ENCODE results near the gene RNASE12. TPM values are rescaled to one million over a fixed set of nuclear protein-coding genes. Genes with fewer than 3 reads are reported as not detected.
"Not testable (repeated sequence)": the region's sequence is repeated elsewhere in the genome, so short reads cannot be mapped to it uniquely, and the experiment has no call there.

Gene RNASE12
- total and polyA plus RNA-seq, 2 experiments from 2014 or later = not detected

DNA sequence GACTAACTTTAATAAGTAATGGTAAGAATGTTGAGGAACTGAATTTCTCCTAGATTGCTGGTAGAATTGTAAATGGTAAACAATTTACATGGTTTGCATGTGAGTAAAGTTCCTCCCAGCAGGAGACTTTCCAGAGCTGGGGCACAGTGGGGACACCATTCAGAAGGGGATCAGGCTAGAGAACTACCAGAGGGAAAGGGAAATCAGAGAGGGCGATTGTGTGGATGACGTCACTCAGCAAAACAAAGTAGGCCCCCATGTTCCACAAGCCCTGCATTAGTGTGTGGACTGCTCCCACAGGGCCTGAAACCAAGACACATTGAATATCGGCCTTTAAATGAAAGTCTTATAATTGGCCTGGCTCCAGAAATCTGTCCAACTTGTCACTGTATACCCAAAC, 12.9 kb downstream of the RNASE12 start (continued):
- TF ChIP-seq, protein P1, sequence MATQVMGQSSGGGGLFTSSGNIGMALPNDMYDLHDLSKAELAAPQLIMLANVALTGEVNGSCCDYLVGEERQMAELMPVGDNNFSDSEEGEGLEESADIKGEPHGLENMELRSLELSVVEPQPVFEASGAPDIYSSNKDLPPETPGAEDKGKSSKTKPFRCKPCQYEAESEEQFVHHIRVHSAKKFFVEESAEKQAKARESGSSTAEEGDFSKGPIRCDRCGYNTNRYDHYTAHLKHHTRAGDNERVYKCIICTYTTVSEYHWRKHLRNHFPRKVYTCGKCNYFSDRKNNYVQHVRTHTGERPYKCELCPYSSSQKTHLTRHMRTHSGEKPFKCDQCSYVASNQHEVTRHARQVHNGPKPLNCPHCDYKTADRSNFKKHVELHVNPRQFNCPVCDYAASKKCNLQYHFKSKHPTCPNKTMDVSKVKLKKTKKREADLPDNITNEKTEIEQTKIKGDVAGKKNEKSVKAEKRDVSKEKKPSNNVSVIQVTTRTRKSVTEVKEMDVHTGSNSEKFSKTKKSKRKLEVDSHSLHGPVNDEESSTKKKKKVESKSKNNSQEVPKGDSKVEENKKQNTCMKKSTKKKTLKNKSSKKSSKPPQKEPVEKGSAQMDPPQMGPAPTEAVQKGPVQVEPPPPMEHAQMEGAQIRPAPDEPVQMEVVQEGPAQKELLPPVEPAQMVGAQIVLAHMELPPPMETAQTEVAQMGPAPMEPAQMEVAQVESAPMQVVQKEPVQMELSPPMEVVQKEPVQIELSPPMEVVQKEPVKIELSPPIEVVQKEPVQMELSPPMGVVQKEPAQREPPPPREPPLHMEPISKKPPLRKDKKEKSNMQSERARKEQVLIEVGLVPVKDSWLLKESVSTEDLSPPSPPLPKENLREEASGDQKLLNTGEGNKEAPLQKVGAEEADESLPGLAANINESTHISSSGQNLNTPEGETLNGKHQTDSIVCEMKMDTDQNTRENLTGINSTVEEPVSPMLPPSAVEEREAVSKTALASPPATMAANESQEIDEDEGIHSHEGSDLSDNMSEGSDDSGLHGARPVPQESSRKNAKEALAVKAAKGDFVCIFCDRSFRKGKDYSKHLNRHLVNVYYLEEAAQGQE (IDR thresholded peaks at IDR 0.05; ENCODE audit: unreplicated experiment) = no peak
- TF ChIP-seq POLR2AphosphoS5 (IDR thresholded peaks at IDR 0.05; ENCODE audit: low read depth) (no peak), EZH2 (IDR thresholded peaks at IDR 0.05; ENCODE audit: low read depth, unreplicated experiment) (no peak), STAT1 (IDR thresholded peaks at IDR 0.05; ENCODE audit: unreplicated experiment) (no peak)
- TF ChIP-seq, protein P2, sequence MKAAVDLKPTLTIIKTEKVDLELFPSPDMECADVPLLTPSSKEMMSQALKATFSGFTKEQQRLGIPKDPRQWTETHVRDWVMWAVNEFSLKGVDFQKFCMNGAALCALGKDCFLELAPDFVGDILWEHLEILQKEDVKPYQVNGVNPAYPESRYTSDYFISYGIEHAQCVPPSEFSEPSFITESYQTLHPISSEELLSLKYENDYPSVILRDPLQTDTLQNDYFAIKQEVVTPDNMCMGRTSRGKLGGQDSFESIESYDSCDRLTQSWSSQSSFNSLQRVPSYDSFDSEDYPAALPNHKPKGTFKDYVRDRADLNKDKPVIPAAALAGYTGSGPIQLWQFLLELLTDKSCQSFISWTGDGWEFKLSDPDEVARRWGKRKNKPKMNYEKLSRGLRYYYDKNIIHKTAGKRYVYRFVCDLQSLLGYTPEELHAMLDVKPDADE (IDR thresholded peaks at IDR 0.05) = no peak

GRCh38 chr14:20572382-20572990, 18.7 kb downstream of the RNASE12 start:
- peaks cover 10% of the 10 kb centered on the region for H3K4me1 ChIP-seq (ENCODE audit: insufficient read depth)
- 0 out of 2 replicates have a peak overlapping the region, but pooled peaks have one; percentile 17 for H3K4me2 ChIP-seq
- H3K36me3 ChIP-seq (ENCODE audit: insufficient read depth); ATAC-seq; H3K27ac ChIP-seq (ENCODE audit: low read depth); H3K4me3 ChIP-seq; H3K27me3 ChIP-seq (ENCODE audit: insufficient read depth); H3K79me2 ChIP-seq (replicated peaks; ENCODE audit: insufficient read depth); H3K4me3 Mint-ChIP-seq; H3K9me2 ChIP-seq (ENCODE audit: insufficient read depth); H2AFZ ChIP-seq; H3F3A ChIP-seq (replicated peaks; ENCODE audit: low read depth); H3K27ac Mint-ChIP-seq; H4K20me1 ChIP-seq (replicated peaks; ENCODE audit: insufficient read depth); H3K27me3 Mint-ChIP-seq (ENCODE audit: insufficient read depth, low read depth, poor library complexity): not testable (repeated sequence)
- H3K9me3 Mint-ChIP-seq = peaks cover 36% of the 10 kb centered on the region
- TF ChIP-seq JUNB (IDR thresholded peaks at IDR 0.05; ENCODE audit: unreplicated experiment) = peak; percentile 47
- peaks cover 26% of the 10 kb centered on the region for H3K36me3 Mint-ChIP-seq (ENCODE audit: low read depth)
- H3K4me1 Mint-ChIP-seq = peaks cover 18% of the 10 kb centered on the region
- DNase-seq (ENCODE audit: low spot score) = peak; percentile 54

DNA sequence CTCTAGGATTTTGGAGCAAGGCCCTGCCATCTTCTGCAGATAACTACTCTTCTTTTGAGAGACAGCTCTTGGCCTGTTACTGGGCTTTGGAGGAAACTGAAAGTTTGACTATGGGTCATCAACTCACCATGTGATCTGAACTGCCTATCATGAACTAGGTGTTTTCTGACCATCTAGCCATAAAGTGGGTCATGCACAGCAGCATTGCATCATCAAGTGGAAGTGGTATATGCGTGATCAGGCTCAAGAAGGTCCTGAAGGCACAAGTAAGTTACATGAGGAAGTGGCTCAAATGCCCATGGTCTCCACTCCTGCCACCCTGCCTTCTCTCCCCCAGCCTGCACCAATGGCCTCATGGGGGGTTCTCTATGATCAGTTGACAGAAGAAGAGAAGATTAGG, 20.5 kb downstream of the RNASE12 start:
- H2AFZ ChIP-seq = not testable (repeated sequence)

GRCh38 chr14:20569865-20570264, 21.3 kb downstream of the RNASE12 start:
- peaks cover 14% of the 10 kb centered on the region for H3K9me2 ChIP-seq (ENCODE audit: insufficient read depth)
- not testable (repeated sequence) for H2AFZ ChIP-seq; DNase-seq (ENCODE audit: low spot score); H3K4me3 Mint-ChIP-seq; H3K27ac Mint-ChIP-seq; H3K4me2 ChIP-seq; H3K36me3 ChIP-seq (ENCODE audit: insufficient read depth); H3F3A ChIP-seq (replicated peaks; ENCODE audit: low read depth); H3K79me2 ChIP-seq (replicated peaks; ENCODE audit: insufficient read depth); H3K27ac ChIP-seq (ENCODE audit: low read depth); H3K27me3 Mint-ChIP-seq (ENCODE audit: insufficient read depth, low read depth, poor library complexity); ATAC-seq; H3K4me3 ChIP-seq; H4K20me1 ChIP-seq (replicated peaks; ENCODE audit: insufficient read depth); H3K27me3 ChIP-seq (ENCODE audit: insufficient read depth)
- peaks cover 30% of the 10 kb centered on the region for H3K36me3 Mint-ChIP-seq (ENCODE audit: low read depth)
- peaks cover 13% of the 10 kb centered on the region; the same call in 1 of the 2 replicates for H3K4me1 ChIP-seq (ENCODE audit: insufficient read depth)
- peaks cover 19% of the 10 kb centered on the region for H3K4me1 Mint-ChIP-seq
- H3K9me3 Mint-ChIP-seq = peaks cover 36% of the 10 kb centered on the region

More for the DNA sequence above, 20.5 kb downstream of the RNASE12 start:
- not testable (repeated sequence) for H3K36me3 ChIP-seq (ENCODE audit: insufficient read depth); ATAC-seq; H4K20me1 ChIP-seq (replicated peaks; ENCODE audit: insufficient read depth); H3K4me2 ChIP-seq; H3K27me3 ChIP-seq (ENCODE audit: insufficient read depth); H3K27ac Mint-ChIP-seq; H3K4me3 ChIP-seq; H3K27me3 Mint-ChIP-seq (ENCODE audit: insufficient read depth, low read depth, poor library complexity); DNase-seq (ENCODE audit: low spot score); H3K79me2 ChIP-seq (replicated peaks; ENCODE audit: insufficient read depth); H3F3A ChIP-seq (replicated peaks; ENCODE audit: low read depth); H3K27ac ChIP-seq (ENCODE audit: low read depth); H3K4me3 Mint-ChIP-seq
- peaks cover 13% of the 10 kb centered on the region; the same call in 1 of the 2 replicates for H3K4me1 ChIP-seq (ENCODE audit: insufficient read depth)
- Mint-ChIP-seq H3K36me3 (ENCODE audit: low read depth) (peaks cover 30% of the 10 kb centered on the region), H3K4me1 (peaks cover 20% of the 10 kb centered on the region), H3K9me3 (peaks cover 36% of the 10 kb centered on the region)
- peaks cover 14% of the 10 kb centered on the region for H3K9me2 ChIP-seq (ENCODE audit: insufficient read depth)

Data from GM23338 (cell line).